ENCODE measurements around the gene MCM9.

- TF ChIP-seq CTCF (IDR thresholded peaks at IDR 0.05) (no peak), POLR2A (IDR thresholded peaks at IDR 0.05) (no peak)
These were observed 105.0 kb downstream of the MCM9 start for GRCh38 chr6:118829817-118830478.

All from Peyer's patch (tissue), 4 donors.